AG09309 (cell line): Measurements from ENCODE around the gene DDX47.
A peak's percentile ranks its signal among the peaks of the same experiment; 100 is the strongest.

ENCODE experiments used
- DNase-seq: peaks from one replicate; pipeline ENCODE4 v3.0.0-alpha.2; 2010; ENCODE audit warnings: low read depth
- H3K4me3 ChIP-seq: 2 replicates; pipeline ENCODE4 v1.5.1; 2011; ENCODE audit warnings: mild to moderate bottlenecking, low read depth, low read length, moderate library complexity; ENCODE audit not compliant: control insufficient read depth
- TF ChIP-seq, protein P1 (sequence below): IDR thresholded peaks from 2 replicates; pipeline ENCODE4 v1.5.1; 2011; ENCODE audit warnings: mild to moderate bottlenecking, low read depth, low read length, inconsistent platforms; ENCODE audit not compliant: insufficient read depth, control insufficient read depth; ENCODE audit errors: missing control alignments

Gene DDX47

DNA sequence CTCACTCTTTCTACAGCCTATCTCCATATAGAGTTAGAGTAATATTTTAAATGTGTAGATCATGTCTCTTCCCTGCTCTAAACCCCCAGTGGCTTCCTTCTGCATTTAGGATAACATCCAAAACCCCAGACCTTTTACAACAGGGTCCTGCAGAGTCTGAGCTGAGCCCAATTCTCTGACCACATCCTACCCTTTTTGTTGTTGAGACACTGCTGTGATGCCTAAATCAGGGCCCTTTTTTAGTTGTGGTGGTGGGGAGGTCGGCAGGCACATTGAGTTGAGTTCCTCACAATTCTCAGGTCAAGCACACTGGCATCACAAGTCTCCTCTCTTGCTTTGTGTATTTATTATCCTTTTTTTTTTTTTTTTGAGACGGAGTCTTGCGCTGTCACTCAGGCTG, 1.8 kb upstream of the DDX47 start:
- no peak for DNase-seq
- TF ChIP-seq, protein P1, sequence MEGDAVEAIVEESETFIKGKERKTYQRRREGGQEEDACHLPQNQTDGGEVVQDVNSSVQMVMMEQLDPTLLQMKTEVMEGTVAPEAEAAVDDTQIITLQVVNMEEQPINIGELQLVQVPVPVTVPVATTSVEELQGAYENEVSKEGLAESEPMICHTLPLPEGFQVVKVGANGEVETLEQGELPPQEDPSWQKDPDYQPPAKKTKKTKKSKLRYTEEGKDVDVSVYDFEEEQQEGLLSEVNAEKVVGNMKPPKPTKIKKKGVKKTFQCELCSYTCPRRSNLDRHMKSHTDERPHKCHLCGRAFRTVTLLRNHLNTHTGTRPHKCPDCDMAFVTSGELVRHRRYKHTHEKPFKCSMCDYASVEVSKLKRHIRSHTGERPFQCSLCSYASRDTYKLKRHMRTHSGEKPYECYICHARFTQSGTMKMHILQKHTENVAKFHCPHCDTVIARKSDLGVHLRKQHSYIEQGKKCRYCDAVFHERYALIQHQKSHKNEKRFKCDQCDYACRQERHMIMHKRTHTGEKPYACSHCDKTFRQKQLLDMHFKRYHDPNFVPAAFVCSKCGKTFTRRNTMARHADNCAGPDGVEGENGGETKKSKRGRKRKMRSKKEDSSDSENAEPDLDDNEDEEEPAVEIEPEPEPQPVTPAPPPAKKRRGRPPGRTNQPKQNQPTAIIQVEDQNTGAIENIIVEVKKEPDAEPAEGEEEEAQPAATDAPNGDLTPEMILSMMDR = no peak
- H3K4me3 ChIP-seq = no peak overlapping the region

DNA sequence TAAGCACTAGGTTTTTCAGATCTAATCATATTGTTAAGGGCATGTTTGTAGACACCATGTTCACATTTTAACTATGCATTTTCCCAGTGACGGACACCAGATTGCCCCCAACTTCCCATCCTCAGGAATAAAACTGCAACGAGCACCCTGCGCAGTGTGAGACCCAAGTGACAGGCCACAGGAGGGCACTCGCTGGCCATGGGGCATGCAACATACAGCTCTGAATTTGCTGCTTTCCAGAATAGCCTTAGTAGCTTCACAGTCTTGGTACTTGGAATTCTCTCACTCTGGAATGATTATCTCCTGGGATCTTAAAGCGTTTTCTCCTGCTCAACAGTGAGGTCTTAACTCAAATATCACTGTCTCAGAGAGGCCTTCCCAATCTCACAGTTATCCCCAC, 972 bp upstream of the DDX47 start:
- H3K4me3 ChIP-seq = no peak overlapping the region
- DNase-seq = no peak
- TF ChIP-seq, protein P1 = peak; percentile 7

DNA sequence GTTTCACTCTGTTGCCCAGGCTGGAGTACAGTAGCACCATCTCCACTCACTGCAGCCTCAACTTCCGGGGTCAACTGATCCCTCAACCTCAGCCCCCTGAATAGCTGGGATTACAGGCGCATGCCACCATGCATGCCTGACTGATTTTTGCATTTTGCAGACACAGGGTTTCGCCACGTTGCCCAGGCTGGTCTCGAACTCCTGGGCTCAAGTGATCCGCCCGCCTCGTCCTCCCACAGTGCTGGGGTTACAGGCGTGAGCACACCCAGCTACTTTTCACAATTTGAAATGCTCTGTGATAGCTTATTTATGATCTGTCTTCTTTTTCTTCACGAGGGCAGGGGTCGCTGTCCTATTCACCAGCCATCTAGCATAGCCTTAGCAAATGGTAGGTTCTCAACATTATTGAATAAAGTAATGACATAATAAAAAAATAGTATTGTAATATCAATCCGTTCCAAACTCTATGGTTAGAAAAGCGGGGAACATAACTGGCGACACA, 477 bp upstream of the DDX47 start:
- TF ChIP-seq, protein P1 = no peak
- H3K4me3 ChIP-seq = no peak overlapping the region
- DNase-seq = no peak

DNA sequence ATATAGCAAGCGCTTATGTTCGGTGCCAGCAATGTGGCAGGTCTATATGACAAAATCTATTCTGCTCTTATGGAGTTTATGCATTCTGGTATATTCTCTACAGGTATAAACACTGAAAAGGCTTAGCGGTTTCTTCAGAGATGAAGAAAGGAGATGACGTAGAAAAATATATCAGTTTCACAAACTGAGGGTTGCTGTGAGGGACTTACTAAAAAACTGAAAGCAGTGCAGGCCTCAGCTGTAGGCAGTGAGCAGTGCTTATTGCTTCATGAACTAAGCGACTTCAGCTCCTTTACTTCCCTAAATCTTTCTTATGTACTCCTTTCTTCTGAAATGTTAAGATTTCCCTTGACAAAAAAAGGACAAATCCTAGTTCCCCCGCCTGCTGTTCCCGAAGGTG, 4.5 kb downstream of the DDX47 start:
- no peak overlapping the region for H3K4me3 ChIP-seq
- TF ChIP-seq, protein P1 = no peak
- no peak for DNase-seq

DNA sequence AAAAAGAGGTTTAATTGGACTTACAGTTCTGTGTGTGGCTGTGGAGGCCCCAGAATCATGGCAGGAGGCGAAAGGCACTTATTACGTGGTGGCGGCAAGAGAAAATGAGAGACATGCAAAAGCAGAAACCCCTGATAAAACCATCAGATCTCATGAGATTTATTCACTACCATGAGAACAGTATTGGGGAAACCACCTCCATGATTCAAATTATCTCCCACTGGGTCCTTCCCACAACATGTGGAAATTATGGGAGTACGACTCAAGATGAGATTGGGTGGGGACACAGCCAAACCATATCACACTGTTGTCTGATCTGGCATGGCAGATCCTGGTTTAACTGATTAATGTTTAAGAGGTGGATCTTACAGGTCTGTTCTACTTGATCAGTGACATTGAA, 5.6 kb downstream of the DDX47 start:
- H3K4me3 ChIP-seq = no peak overlapping the region
- TF ChIP-seq, protein P1 = no peak
- DNase-seq = no peak

DNA sequence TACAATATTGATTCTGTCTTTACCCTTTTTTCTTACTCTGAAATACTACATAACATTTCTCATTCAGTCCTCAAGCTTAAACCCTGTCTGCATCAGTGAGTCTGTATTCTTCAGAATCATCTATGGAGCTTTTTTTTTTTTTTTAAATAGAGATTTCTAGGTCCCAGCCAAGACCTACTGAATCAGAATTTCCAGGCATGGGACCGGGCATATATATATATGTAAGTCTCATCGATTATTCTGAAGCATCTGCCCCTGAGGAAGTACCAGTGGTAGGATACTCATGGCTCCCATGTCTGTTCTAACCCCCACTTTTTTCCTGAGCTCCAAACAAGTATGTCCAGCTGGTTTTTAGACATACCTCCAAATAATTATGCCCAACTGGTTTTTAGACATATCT, 6.1 kb downstream of the DDX47 start:
- TF ChIP-seq, protein P1 = no peak
- no peak for DNase-seq
- no peak overlapping the region for H3K4me3 ChIP-seq
